HG02943 (cell line): Measurements from ENCODE around the gene ROR1.
"Not testable (repeated sequence)": the region's sequence is repeated elsewhere in the genome, so short reads cannot be mapped to it uniquely, and the experiment has no call there.

ENCODE experiments used
- ATAC-seq: cut with Tn5 transposase; IDR thresholded peaks from one replicate; pipeline ENCODE4 v1.9.1; 2021; ENCODE audit warnings: mild to moderate bottlenecking, low read depth, moderate library complexity; ENCODE audit not compliant: unreplicated experiment

The ROR1 gene

DNA sequence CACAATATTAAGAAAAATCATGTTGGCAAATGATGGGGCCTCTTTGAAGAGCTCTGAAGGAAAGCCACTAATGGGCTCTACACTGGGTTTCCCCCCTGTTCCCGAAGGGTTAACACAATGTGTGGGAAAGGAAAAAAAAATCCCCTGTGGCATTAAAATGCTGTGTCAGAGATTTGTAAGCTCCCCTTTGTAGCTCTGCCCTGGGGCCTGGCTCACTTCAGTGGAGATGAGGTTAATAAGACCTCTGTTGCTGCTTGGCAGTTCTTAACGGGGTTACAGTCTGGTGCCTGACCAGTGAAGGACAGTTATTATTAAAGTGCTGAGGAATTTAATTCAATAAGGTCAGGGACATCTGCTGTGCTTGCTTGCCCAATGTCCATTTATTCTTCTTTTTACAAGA lies 299.9 kb downstream of the ROR1 start:
- no peak for ATAC-seq

- no peak for ATAC-seq
Measured at GRCh38 chr1:64074767-64075166, 300.9 kb downstream of the ROR1 start.

DNA sequence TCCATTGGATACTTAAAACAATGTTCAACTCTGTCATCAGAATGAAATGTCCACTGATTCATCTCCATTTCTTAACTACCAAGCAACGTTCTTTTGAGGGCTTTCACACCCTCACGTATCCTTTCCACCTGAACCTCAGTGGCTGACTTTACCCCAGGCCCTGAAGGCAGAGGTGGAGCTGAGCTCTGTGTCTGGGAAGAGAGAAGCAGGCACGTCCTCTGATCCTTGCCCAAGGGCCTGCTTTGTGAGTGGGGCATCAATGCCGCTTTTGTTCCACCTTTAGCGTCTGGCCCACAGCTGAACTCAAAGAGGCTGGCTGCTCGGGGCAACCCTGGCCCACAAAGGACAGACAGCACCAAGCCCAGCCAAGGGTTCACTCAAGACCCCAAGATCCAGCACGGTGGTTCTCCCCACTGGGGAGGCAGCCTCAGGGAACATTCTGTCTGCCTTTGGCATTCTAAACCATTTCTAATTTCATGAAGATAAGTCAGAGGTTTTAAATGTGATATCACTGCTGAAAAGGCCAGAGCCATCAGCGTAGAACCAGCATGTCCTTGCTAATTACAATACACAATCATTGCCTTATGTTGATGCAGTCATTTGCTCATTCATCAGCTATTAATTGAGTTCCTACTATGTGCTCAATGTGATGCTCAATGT lies 303.6 kb downstream of the ROR1 start:
- ATAC-seq, result no peak

- no peak for ATAC-seq
Measured at GRCh38 chr1:64080941-64081562, 307.2 kb downstream of the ROR1 start.

DNA sequence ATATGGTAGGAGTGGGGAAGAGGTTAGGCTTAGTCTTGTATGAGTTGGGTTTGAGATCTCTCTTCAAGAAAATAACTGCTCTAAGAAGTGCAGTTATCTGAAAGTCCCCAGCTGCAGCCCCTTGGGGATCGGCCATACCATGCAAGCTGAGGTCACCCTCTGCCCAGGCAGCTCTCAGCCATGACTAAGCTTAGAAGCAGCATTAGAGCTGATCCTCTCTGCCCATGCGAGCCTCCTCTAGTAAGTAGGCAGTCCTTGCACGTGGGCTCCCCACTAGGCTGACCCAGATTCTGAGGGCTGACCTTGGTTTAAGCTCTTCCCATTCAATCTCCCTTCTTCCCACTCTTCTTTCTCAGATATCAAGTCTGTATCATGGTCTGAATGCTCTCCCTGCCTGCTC lies 308.6 kb downstream of the ROR1 start:
- no peak for ATAC-seq

GRCh38 chr1:64084451-64084850 lies 310.6 kb downstream of the ROR1 start:
- no peak for ATAC-seq

- ATAC-seq, result no peak
Measured at GRCh38 chr1:64087768-64088167, 314.0 kb downstream of the ROR1 start.

DNA sequence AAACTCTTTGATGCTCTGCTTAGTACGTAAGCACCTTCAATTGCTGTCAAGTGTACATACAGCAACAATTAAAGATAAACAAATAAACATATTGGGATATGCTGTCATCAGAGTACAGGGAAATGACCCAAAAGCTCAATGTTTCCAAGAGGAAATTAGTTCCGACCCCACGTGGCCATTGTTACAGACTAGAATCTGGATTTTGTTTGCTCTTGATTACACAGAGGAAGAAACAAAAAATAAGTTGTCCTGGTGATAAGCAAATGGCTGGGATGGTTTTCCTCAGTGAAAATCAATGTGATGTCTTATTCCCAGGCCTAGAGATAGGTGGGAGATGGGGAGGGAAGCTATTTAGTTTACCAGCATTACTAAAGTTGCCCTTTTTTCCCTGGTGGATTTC lies 316.6 kb downstream of the ROR1 start:
- ATAC-seq, result no peak

GRCh38 chr1:64092851-64093371 lies 319.1 kb downstream of the ROR1 start:
- ATAC-seq, result no peak

- no peak for ATAC-seq
Measured at GRCh38 chr1:64093941-64094340, 320.1 kb downstream of the ROR1 start.

- no peak for ATAC-seq
Measured at GRCh38 chr1:64095832-64096231, 322.0 kb downstream of the ROR1 start.

GRCh38 chr1:64097859-64098258 lies 324.0 kb downstream of the ROR1 start:
- ATAC-seq, result no peak

DNA sequence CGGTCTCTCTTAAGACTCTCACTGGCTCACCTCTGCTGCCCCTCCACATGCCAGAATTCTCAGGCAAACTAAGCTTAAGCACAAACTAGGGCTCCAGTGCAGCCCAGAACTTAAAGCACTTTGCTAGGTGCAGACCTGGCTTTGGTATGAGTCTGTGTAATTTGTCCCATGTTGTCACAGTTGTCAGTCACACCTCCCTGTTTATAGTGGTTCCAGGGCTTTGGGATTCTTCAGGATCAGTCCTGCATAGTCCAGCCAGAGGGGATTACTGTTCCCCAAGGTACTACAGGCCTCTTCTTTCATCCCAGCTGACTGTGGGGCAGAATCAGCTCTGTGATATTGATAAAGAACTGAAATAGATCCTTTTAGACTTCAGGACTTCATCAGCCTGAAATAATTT lies 324.6 kb downstream of the ROR1 start:
- no peak for ATAC-seq

- no peak for ATAC-seq
Measured at GRCh38 chr1:64098846-64099582, 325.2 kb downstream of the ROR1 start.

GRCh38 chr1:64100791-64101190 lies 327.0 kb downstream of the ROR1 start:
- ATAC-seq, result no peak

DNA sequence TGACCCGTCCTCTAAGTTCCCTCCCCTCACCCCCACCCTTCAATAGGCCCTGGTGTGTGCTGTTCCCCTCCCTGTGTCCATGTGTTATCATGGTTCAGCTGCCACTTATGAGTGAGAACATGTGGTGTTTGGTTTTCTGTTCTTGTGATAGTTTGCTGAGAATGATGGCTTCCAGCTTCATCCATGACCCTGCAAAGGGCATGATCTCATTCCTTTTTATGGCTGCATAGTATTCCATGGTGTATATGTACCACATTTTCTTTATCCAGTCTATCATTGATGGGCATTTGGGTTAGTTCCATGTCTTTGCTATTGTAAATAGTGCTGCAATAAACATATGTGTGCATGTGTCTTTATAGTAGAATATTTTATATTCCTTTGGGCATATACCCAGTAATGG lies 330.8 kb downstream of the ROR1 start:
- not testable (repeated sequence) for ATAC-seq

DNA sequence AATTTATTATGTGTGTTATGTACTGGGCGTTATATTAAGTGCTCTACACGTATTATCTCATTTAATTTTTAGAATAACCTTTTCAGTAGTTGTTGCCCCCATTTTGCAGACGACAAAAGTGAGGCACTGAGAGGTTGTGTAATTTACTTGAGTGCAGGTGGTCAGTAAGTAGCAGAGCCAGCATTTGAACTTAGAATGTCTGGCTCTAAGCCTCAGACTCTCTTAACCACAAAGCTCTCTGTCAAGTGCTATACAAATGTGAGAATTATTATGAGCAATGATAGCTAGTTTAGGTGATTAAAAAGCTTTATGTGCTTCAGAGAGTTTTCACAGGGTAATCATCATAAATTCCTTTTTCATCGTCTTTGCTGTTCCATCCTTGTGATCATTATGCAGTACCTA lies 333.3 kb downstream of the ROR1 start:
- no peak for ATAC-seq

- ATAC-seq, result no peak
Measured at GRCh38 chr1:64107632-64108031, 333.8 kb downstream of the ROR1 start.

DNA sequence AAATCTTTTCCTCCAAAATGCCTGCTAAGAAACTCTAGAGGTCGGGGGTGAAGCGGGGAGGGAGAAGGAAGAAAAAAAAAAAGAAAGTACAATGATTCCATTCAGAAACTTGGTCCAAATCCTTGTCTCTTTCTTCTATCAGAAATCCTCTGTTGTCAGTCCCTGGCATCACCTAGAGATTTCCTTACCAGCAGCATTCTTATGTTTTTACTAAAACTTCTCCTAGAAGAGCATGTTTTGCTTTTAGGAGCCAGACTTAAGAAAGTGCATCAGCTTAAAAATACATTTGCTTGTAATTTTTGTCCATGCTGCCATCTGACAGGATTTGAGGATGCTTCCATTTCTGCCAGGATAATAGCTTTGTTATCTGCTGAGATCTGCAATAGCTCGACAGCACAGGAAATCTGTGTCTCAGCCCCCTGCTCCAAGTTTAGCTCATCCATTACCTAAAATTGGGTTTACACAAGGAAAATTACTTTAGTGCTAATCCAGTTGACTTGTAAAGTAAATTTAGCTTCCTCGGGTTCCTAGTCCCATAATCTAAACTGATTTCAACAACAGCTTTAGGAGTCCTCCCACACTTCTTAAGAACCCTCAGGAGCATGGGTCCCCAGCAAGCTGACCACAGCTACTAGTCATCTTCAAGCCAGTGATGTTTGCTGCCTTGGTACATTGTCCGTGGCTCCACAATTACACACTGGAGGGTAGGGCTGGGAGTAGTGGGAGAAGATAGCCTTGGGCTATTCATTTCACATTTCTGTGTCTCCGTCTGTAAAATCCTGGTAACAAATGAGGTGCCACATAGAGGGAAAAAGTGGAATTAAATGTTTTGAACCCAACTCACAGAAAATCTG lies 337.3 kb downstream of the ROR1 start:
- ATAC-seq, result no peak

DNA sequence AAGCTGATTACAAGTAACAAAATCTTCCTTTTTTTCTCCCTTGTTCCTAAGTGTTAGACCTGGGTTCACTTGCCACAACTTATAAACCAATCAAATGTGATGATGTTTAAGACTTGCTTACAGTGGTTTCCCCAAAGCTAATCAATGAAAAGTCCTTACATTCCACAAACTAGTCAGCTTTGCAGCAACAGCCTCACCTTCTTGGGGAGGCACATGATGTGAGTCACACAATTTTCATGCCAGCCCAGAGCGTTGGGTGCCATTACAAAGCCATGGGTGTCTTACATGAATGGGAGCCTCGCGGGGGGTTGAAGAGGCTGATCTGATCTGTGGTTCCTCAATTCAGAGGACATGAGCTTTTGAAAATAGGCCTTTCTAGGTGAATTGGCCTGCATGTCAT lies 338.0 kb downstream of the ROR1 start:
- no peak for ATAC-seq

GRCh38 chr1:64112281-64112680 lies 338.5 kb downstream of the ROR1 start:
- no peak for ATAC-seq
